Measurements from ENCODE around the gene NINJ1. TPM values are rescaled to one million over a fixed set of nuclear protein-coding genes. Genes with fewer than 3 reads are reported as not detected.

Gene NINJ1
- total and polyA plus RNA-seq, 2 of the 4 experiments (the other 2 are of a cell fraction) = 21.9 to 38.8 TPM

DNA sequence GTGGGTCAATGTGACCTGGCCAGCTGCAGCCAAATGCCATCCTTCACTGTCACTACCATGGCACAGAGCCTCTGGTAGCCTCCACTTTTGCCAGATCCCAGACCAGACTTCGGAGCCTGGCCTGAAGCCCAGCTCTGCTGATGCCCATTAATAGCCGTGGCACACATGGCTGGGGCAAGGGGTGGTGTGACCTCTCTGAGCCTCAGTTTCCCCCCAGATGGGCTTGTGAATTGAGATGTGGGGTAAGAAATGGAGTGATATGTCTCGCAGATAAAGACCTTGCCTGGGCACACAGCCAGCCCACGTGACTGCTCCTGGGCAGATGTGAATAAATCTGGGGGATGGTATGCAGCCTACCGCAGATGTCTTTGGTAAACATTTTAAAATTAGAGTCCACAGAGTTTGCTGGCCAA lies 61.7 kb downstream of the NINJ1 start:
- no peak overlapping the region for H3K18ac ChIP-seq (ENCODE audit: low read depth, low read length)
- no peak overlapping the region for H2BK120ac ChIP-seq (ENCODE audit: low read depth, low read length)
- H3K9me1 ChIP-seq (ENCODE audit: insufficient read depth, low read length) = no peaks in the 10 kb centered on the region; the same call in 1 of the 2 replicates
- H3K79me1 ChIP-seq (ENCODE audit: low read depth in 1 of 2, low read length in 2 of 2) = no peaks in the 10 kb centered on the region
- peaks cover 6% of the 10 kb centered on the region for H3K4me1 ChIP-seq (ENCODE audit: control insufficient read depth, insufficient read depth, low read length)
- no peaks in the 10 kb centered on the region for H3K9me3 ChIP-seq (ENCODE audit: control insufficient read depth, insufficient read depth, low read length)
- peak overlapping the region; percentile 3; the same call in 1 of the 2 replicates for H3K4me2 ChIP-seq (ENCODE audit: low read depth, low read length)
- no peak overlapping the region for H2BK20ac ChIP-seq (ENCODE audit: low read depth, low read length)
- H3K4ac ChIP-seq (ENCODE audit: low read depth, low read length) = no peak overlapping the region
- peak overlapping the region; percentile 22 for H2AK9ac ChIP-seq (replicated peaks; ENCODE audit: low read depth, low read length, poor library complexity)
- H3K27ac ChIP-seq (ENCODE audit: insufficient read depth, low read length) = no peak overlapping the region
- H3K23ac ChIP-seq (ENCODE audit: low read depth, low read length) = no peak overlapping the region
- no peak overlapping the region for H2AK5ac ChIP-seq (ENCODE audit: low read depth, low read length)
- no peak overlapping the region for H4K8ac ChIP-seq (ENCODE audit: low read depth in 2 of 2, low read length in 2 of 2)
- no peaks in the 10 kb centered on the region for H4K20me1 ChIP-seq (ENCODE audit: insufficient read depth, low read length)
- no peak overlapping the region for H4K5ac ChIP-seq (ENCODE audit: low read depth, low read length)
- WGBS, 2 experiments (ENCODE audit: extremely low coverage in 2 of 2, insufficient read length in 1 of 2) = 4% methylated on average over 3 of the region's 5 CpGs; no CpG with 5 or more reads in 1 of the 2 experiments
- no peak overlapping the region for H4K91ac ChIP-seq (ENCODE audit: insufficient read depth, low read depth, low read length)
- H3K36me3 ChIP-seq (ENCODE audit: control insufficient read depth, insufficient read depth, low read length) = no peaks in the 10 kb centered on the region
- no peak overlapping the region for H2AFZ ChIP-seq (replicated peaks; ENCODE audit: low read length, poor library complexity)
- BruUV-seq (replicated peaks) = no TSS peak
- CTCF ChIA-PET = no interaction called here
- POLR2A ChIA-PET (ENCODE audit: unreplicated experiment) = no interaction called here
- no peak for TF ChIP-seq FOS (IDR thresholded peaks at IDR 0.05; ENCODE audit: low read depth, low read length)
- TF ChIP-seq BHLHE40 (IDR thresholded peaks at IDR 0.05; ENCODE audit: low read depth, low read length) = peak; percentile 36; the same call in 1 of the 2 replicates
- TF ChIP-seq USF2 (IDR thresholded peaks at IDR 0.05; ENCODE audit: low read depth, low read length) = peak; percentile 87
- TF ChIP-seq NFE2L2 (IDR thresholded peaks at IDR 0.05; ENCODE audit: low read depth, low read length) = no peak
- TF ChIP-seq RCOR1 (IDR thresholded peaks at IDR 0.05; ENCODE audit: insufficient replicate concordance, low read length) = no peak
- TF ChIP-seq POLR2A (IDR thresholded peaks at IDR 0.05; ENCODE audit: low read depth, low read length) = no peak
- no peak overlapping the region for H3K14ac ChIP-seq (replicated peaks; ENCODE audit: low read depth, low read length)
- in situ Hi-C loops (cut with MboI; ENCODE audit: low sequenced_read_pairs) = no loop called here
- dilution Hi-C loops (cut with HindIII; ENCODE audit: low sequenced_read_pairs, unreplicated experiment) = no loop called here
- intact Hi-C loops (cut with micrococcal nuclease) = no loop called here
- H2BK5ac ChIP-seq (ENCODE audit: low read depth, low read length, poor library complexity, severe bottlenecking) = no peak overlapping the region
- peaks cover 2% of the 10 kb centered on the region; the same call in 1 of the 2 replicates for H3K27me3 ChIP-seq (ENCODE audit: control insufficient read depth, insufficient read depth, low read length)
- DNase-seq (peak; percentile 68), ATAC-seq (ENCODE audit: low read depth) (peak; percentile 80)
- H3K56ac ChIP-seq (ENCODE audit: extremely low read depth, insufficient read depth, low read length) = no peak overlapping the region
- H3K9ac ChIP-seq (ENCODE audit: low read depth, low read length) = no peak overlapping the region
- H3K4me3 ChIP-seq (ENCODE audit: insufficient read depth, low read depth, low read length) = no peak overlapping the region
- no peak overlapping the region for H2BK15ac ChIP-seq (ENCODE audit: low read depth, low read length)

Other genes with a start within 250 kb of the NINJ1 start
- not detected in 2 replicates for gene FGD3, start 186.7 kb downstream of the NINJ1 start, total RNA-seq (2012; rRNA removed)
- not detected in 2 replicates for gene FGD3, start 186.7 kb downstream of the NINJ1 start, polyA plus RNA-seq (2012; rRNA removed)
- gene SUSD3, start 75.5 kb downstream of the NINJ1 start, total RNA-seq (2012; rRNA removed) = 0.28 and 0.54 TPM in 2 replicates
- 1.0 and 1.5 TPM in 2 replicates for gene SUSD3, start 75.5 kb downstream of the NINJ1 start, polyA plus RNA-seq (2012; rRNA removed)
- gene CARD19, start 38.0 kb downstream of the NINJ1 start, total RNA-seq (2012; rRNA removed) = 17.4 and 23.3 TPM in 2 replicates
- 111 and 126 TPM in 2 replicates for gene CARD19, start 38.0 kb downstream of the NINJ1 start, polyA plus RNA-seq (2012; rRNA removed)
- gene WNK2, start 49.9 kb upstream of the NINJ1 start, total RNA-seq (2012; rRNA removed) = not detected in 2 replicates
- not detected in 2 replicates for gene WNK2, start 49.9 kb upstream of the NINJ1 start, polyA plus RNA-seq (2012; rRNA removed)